Uterus (tissue), 2 donors: ENCODE measurements around the gene SEL1L3.

Experiments
- CTCF ChIP-seq, 4 experiments: fragments of 200-600 bp in 2 of 4; fragments of 450-650 bp in 2 of 4; sonication (generic) in 2 of 4; IDR thresholded peaks; one replicate each; pipeline ENCODE4 v1.5.1; 2016 to 2019; ENCODE audit warnings: antibody characterized with exemption in 4 of 4, mild to moderate bottlenecking in 2 of 4, moderate library complexity in 1 of 4
- POLR2A ChIP-seq, 2 donors: fragments of 450-650 bp; IDR thresholded peaks; one replicate each; pipeline ENCODE4 v1.6.1; 2016; ENCODE audit warnings: antibody characterized with exemption in 2 of 2, mild to moderate bottlenecking in 1 of 2, moderate library complexity in 1 of 2

DNA sequence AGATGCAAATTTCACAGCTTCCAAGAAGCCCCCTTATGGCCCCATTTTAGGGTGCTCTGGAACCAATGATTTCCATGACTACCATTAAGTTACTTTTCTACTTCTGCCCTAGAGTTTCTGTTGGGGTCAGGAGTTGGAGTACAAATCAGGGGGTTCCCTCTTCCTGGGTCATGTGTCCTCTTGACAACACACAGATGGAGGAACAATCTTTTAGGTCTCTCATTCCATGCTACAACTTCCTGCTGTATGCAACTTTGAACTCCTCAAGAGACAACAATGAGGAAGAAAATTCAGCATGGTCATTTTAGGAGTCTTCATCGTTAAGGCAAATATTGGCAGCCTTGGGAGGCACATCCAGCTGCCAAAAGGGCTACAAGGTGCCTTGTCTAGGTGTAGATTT lies 79.7 kb downstream of the SEL1L3 start:
- TF ChIP-seq CTCF (IDR thresholded peaks at IDR 0.05) = no peak
- no peak for TF ChIP-seq POLR2A (IDR thresholded peaks at IDR 0.05)
